PC-9 (cell line): Measurements from ENCODE around the gene OR52E8. TPM values are rescaled to one million over a fixed set of nuclear protein-coding genes. Genes with fewer than 3 reads are reported as not detected.

ENCODE experiments used
- Bru-seq: library from RNA; stranded (reverse); fragments of 400-500 nt; gene quantifications from one replicate; lab custom pipeline; 2021; lab: Mats Ljungman, UMichigan
- BruChase-seq, 2 experiments: library from RNA; stranded (reverse); fragments of 400-500 nt; gene quantifications; one replicate each; lab custom pipeline; 2021; lab: Mats Ljungman, UMichigan
- BruUV-seq: library from RNA; stranded (reverse); fragments of 400-500 nt; replicated peaks from 2 replicates; lab custom pipeline; 2021; lab: Mats Ljungman, UMichigan
- CTCF ChIA-PET: fragments of 300-600 bp; sonication (Branson Sonifier 250); formaldehyde crosslinking; loops from one replicate; lab custom pipeline; 2022; ENCODE audit warnings: antibody characterized with exemption; lab: Charles Lee
- POLR2A ChIA-PET: fragments of 300-600 bp; sonication (Branson Sonifier 250); formaldehyde crosslinking; loops from one replicate; lab custom pipeline; 2022; ENCODE audit warnings: antibody characterized with exemption; ENCODE audit not compliant: unreplicated experiment; lab: Charles Lee
- DNase-seq, 2 experiments: peaks; one replicate each; pipeline versions ENCODE4 v3.0.0 to v3.0.0-alpha.2; 2015 to 2022; ENCODE audit warnings: mixed read lengths in 1 of 2
- H2AFZ ChIP-seq: fragments of 200-600 bp; sonication (generic); 2 replicates; pipeline ENCODE4 v1.8.1; 2017; ENCODE audit warnings: antibody characterized with exemption
- H3F3A ChIP-seq: fragments of 200-600 bp; sonication (generic); 2 replicates; pipeline ENCODE4 v1.8.1; 2017; ENCODE audit warnings: antibody characterized with exemption, mild to moderate bottlenecking, low read depth; ENCODE audit not compliant: insufficient read depth
- H3K27ac ChIP-seq: fragments of 200-600 bp; sonication (generic); 2 replicates; pipeline ENCODE4 v1.6.1; 2016; ENCODE audit warnings: mixed run types
- H3K27me3 ChIP-seq: fragments of 200-600 bp; sonication (generic); 2 replicates; pipeline ENCODE4 v1.6.1; 2016; ENCODE audit warnings: low read depth, mixed run types; ENCODE audit not compliant: insufficient read depth
- H3K36me3 ChIP-seq: fragments of 200-600 bp; sonication (generic); 2 replicates; pipeline ENCODE4 v1.6.1; 2016; ENCODE audit warnings: low read depth, mixed run types
- H3K4me1 ChIP-seq: fragments of 200-600 bp; sonication (generic); replicated peaks from 2 replicates; pipeline ENCODE4 v1.6.1; 2016; ENCODE audit warnings: mixed run types; ENCODE audit not compliant: insufficient read depth
- H3K4me2 ChIP-seq: fragments of 200-600 bp; sonication (generic); 2 replicates; pipeline ENCODE4 v1.6.1; 2017; ENCODE audit warnings: mixed run types
- H3K4me3 ChIP-seq: fragments of 200-600 bp; sonication (generic); 2 replicates; pipeline ENCODE4 v1.6.1; 2016; ENCODE audit warnings: mixed run types
- H3K79me2 ChIP-seq: fragments of 200-600 bp; sonication (generic); 2 replicates; pipeline ENCODE4 v1.6.1; 2017; ENCODE audit warnings: low read depth, mixed run types
- H3K9me2 ChIP-seq: fragments of 200-600 bp; sonication (generic); 2 replicates; pipeline ENCODE4 v1.8.1; 2017; ENCODE audit warnings: mild to moderate bottlenecking; ENCODE audit not compliant: insufficient read depth
- H3K9me3 ChIP-seq: fragments of 200-600 bp; sonication (generic); 2 replicates; pipeline ENCODE4 v1.8.1; 2016; ENCODE audit warnings: low read depth; ENCODE audit not compliant: insufficient read depth
- H4K20me1 ChIP-seq: fragments of 200-600 bp; sonication (generic); 2 replicates; pipeline ENCODE4 v1.8.1; 2017; ENCODE audit not compliant: insufficient read depth
- EZH2 ChIP-seq: fragments of 200-600 bp; sonication (generic); IDR thresholded peaks from 2 replicates; pipeline ENCODE4 v1.8.0; 2017; ENCODE audit warnings: antibody characterized with exemption, low read depth
- intact Hi-C: fragments of 100-400 bp; cut with micrococcal nuclease; formaldehyde crosslinking; loops from one replicate; pipeline ENCODE4 v1.10.0; 2022; ENCODE audit not compliant: unreplicated experiment
- long read RNA-seq: library from polyadenylated mRNA; stranded (forward); transcript quantifications from one replicate; pipeline ENCODE4 v2.0.0, GENCODE V29; 2022
- total RNA-seq: library from RNA; stranded (reverse); gene quantifications from 2 replicates; pipeline ENCODE4 v1.2.3, GENCODE V29; 2021
- TF ChIP-seq, protein P1 (sequence below): fragments of 200-600 bp; sonication (generic); conservative IDR thresholded peaks from 2 replicates; pipeline ENCODE4 v1.6.1; 2017; ENCODE audit warnings: mixed run types, antibody characterized with exemption, mild to moderate bottlenecking, moderate library complexity

The OR52E8 gene
- total RNA-seq = not detected in 2 replicates
- Bru-seq, nascent RNA = not detected
- BruChase-seq, experiment 1, labeled RNA remaining after a 2-hour chase = not detected
- not detected for BruChase-seq, experiment 2, labeled RNA remaining after a 6-hour chase
- long read RNA-seq = 0 reads

DNA sequence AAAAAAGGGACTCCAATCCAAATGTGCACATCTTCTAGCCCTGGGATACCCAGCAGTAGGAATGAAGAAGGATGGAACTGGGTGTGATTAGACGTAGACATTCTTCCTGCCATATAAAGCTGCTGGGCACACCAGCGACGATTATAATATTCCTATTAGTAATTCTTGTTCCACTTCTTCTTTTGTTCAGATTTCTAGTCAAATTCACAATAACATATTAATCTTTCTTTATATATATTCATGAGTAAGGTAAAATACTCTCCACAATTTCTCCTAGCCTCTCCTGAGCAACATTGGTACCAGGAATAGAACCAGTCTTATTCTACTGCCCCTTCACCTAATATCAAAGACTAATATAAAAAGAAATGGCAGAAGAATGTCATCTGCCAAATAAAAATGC, at the start of gene OR52E8:
OR52E8 (minus strand) TSS at position 101 of the 400 bp plus-strand sequence; CDS start at position 101, 0 bp downstream.
- H3K27ac ChIP-seq = no peak within 1 kb of the TSS
- no peak within 1 kb of the TSS for H3K4me2 ChIP-seq
- no peaks in the 10 kb centered on the region for H3K4me1 ChIP-seq
- H3K79me2 ChIP-seq = no peaks in the 10 kb centered on the region
- no peak within 1 kb of the TSS for H2AFZ ChIP-seq
- no peaks in the 10 kb centered on the region for H4K20me1 ChIP-seq
- ChIA-PET CTCF (no interaction called here), POLR2A (no interaction called here)
- H3K9me2 ChIP-seq = no peaks in the 10 kb centered on the region
- no peaks in the 10 kb centered on the region for H3K27me3 ChIP-seq
- TF ChIP-seq EZH2 = no peak
- TF ChIP-seq, protein P1, sequence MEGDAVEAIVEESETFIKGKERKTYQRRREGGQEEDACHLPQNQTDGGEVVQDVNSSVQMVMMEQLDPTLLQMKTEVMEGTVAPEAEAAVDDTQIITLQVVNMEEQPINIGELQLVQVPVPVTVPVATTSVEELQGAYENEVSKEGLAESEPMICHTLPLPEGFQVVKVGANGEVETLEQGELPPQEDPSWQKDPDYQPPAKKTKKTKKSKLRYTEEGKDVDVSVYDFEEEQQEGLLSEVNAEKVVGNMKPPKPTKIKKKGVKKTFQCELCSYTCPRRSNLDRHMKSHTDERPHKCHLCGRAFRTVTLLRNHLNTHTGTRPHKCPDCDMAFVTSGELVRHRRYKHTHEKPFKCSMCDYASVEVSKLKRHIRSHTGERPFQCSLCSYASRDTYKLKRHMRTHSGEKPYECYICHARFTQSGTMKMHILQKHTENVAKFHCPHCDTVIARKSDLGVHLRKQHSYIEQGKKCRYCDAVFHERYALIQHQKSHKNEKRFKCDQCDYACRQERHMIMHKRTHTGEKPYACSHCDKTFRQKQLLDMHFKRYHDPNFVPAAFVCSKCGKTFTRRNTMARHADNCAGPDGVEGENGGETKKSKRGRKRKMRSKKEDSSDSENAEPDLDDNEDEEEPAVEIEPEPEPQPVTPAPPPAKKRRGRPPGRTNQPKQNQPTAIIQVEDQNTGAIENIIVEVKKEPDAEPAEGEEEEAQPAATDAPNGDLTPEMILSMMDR = no peak
- BruUV-seq = no TSS peak
- no peaks in the 10 kb centered on the region for H3K9me3 ChIP-seq
- intact Hi-C loops = no loop called here
- no peaks in the 10 kb centered on the region for H3F3A ChIP-seq
- DNase-seq = no peak
- no peak within 1 kb of the TSS for H3K4me3 ChIP-seq
- no peaks in the 10 kb centered on the region for H3K36me3 ChIP-seq

DNA sequence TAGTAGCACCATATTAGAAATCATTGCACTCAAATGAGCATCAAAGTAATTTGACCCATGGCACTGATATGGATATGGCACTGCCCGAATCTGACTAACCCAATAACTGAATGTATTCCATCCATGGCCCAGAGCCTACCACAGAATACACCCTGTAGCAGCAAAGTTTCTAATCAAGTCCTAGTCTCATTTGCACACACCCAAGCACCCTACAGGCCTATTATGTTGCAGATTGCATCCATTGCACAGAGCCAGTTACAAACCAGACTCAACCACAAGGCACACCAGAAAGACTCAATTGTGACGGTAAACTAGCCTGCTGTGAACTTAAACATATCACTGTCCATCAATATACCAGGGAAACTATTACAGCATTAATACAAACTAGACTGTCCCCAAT, 42.0 kb upstream of the OR52E8 start:
- Histone ChIP-seq H3K79me2 (no peaks in the 10 kb centered on the region), H3F3A (no peaks in the 10 kb centered on the region), H3K9me2 (no peaks in the 10 kb centered on the region), H3K4me3 (no peak overlapping the region), H3K4me2 (no peak overlapping the region), H3K36me3 (no peaks in the 10 kb centered on the region), H4K20me1 (no peaks in the 10 kb centered on the region), H3K9me3 (no peaks in the 10 kb centered on the region), H3K4me1 (no peaks in the 10 kb centered on the region), H2AFZ (no peak overlapping the region), H3K27me3 (no peaks in the 10 kb centered on the region), H3K27ac (no peak overlapping the region)
- BruUV-seq = no TSS peak
- ChIA-PET CTCF (no interaction called here), POLR2A (no interaction called here)
- intact Hi-C loops = no loop called here
- no peak for DNase-seq
- TF ChIP-seq, protein P1 = no peak
- no peak for TF ChIP-seq EZH2

DNA sequence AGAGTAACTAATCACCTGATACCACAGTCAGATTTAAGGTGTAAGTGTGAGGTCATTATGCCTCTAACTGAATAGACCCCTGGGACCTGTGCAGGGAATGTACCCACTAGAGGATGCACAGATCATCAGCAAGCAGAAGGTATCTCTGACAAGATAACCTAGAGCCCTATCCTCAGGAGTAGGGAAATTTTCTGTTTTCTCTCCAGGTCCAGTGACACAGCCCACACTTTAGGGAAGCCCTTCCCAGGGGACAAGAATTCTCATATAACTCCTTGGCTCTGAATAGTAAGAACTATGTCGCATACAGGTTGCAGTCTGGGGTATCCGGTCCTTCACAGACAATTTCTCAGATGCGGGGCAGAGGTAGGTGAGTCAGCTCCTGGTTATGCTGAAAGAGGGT, 35.4 kb upstream of the OR52E8 start, which contains the start of gene OR52E5:
OR52E5 (plus strand) TSS at position 301 of the 400 bp plus-strand sequence. CDS start 7,569 bp downstream, outside the sequence.
- ChIA-PET CTCF (no interaction called here), POLR2A (no interaction called here)
- no peaks in the 10 kb centered on the region for H3K4me1 ChIP-seq
- TF ChIP-seq, protein P1 = no peak
- TF ChIP-seq EZH2 = no peak
- BruUV-seq = no TSS peak
- H3K4me2 ChIP-seq = no peak within 1 kb of the TSS
- no peaks in the 10 kb centered on the region for H4K20me1 ChIP-seq
- intact Hi-C loops = no loop called here
- no peak within 1 kb of the TSS for H2AFZ ChIP-seq
- no peak within 1 kb of the TSS for H3K4me3 ChIP-seq
- H3K9me2 ChIP-seq = no peaks in the 10 kb centered on the region
- H3K79me2 ChIP-seq = no peaks in the 10 kb centered on the region
- H3K9me3 ChIP-seq = no peaks in the 10 kb centered on the region
- H3K27me3 ChIP-seq = no peaks in the 10 kb centered on the region
- DNase-seq = no peak
- H3K36me3 ChIP-seq = no peaks in the 10 kb centered on the region
- H3K27ac ChIP-seq = no peak within 1 kb of the TSS
- no peaks in the 10 kb centered on the region for H3F3A ChIP-seq
